GM21723 (cell line): ENCODE measurements around the gene CCNB1.
"Not testable (repeated sequence)": the region's sequence is repeated elsewhere in the genome, so short reads cannot be mapped to it uniquely, and the experiment has no call there.

ENCODE experiments used
- ATAC-seq: cut with Tn5 transposase; IDR thresholded peaks from one replicate; pipeline ENCODE4 v1.9.1; 2021; ENCODE audit warnings: mild to moderate bottlenecking, moderate library complexity; ENCODE audit not compliant: unreplicated experiment

CCNB1 gene

GRCh38 chr5:69166686-69167492, at the start of gene CCNB1:
CCNB1 (plus strand) TSS chr5:69167150; CDS start chr5:69167263, 113 bp downstream.
- ATAC-seq, result peak; percentile 99

GRCh38 chr5:69129413-69129812, 37.5 kb upstream of the CCNB1 start:
- no peak for ATAC-seq

GRCh38 chr5:69130241-69130640, 36.7 kb upstream of the CCNB1 start:
- ATAC-seq, result no peak

- ATAC-seq, result no peak
Measured at GRCh38 chr5:69131304-69131703, 35.6 kb upstream of the CCNB1 start.

- ATAC-seq, result no peak
Measured at GRCh38 chr5:69134126-69134525, 32.8 kb upstream of the CCNB1 start.

GRCh38 chr5:69136293-69136692, 30.7 kb upstream of the CCNB1 start:
- ATAC-seq, result peak; percentile 95

GRCh38 chr5:69137208-69137607, 29.7 kb upstream of the CCNB1 start:
- ATAC-seq, result not testable (repeated sequence)

GRCh38 chr5:69137807-69138206, 29.1 kb upstream of the CCNB1 start:
- ATAC-seq, result no peak

- ATAC-seq, result no peak
Measured at GRCh38 chr5:69138766-69139165, 28.2 kb upstream of the CCNB1 start.

- ATAC-seq, result not testable (repeated sequence)
Measured at GRCh38 chr5:69140239-69140638, 26.7 kb upstream of the CCNB1 start.

GRCh38 chr5:69140827-69141226, 26.1 kb upstream of the CCNB1 start:
- no peak for ATAC-seq

- ATAC-seq, result not testable (repeated sequence)
Measured at GRCh38 chr5:69148576-69148975, 18.4 kb upstream of the CCNB1 start.

- no peak for ATAC-seq
Measured at GRCh38 chr5:69148981-69149675, 17.8 kb upstream of the CCNB1 start.

- ATAC-seq, result no peak
Measured at GRCh38 chr5:69149676-69150010, 17.3 kb upstream of the CCNB1 start.

GRCh38 chr5:69152731-69153130, 14.2 kb upstream of the CCNB1 start:
- no peak for ATAC-seq

- ATAC-seq, result no peak
Measured at GRCh38 chr5:69156456-69156855, 10.5 kb upstream of the CCNB1 start.

GRCh38 chr5:69158039-69158438, 8.9 kb upstream of the CCNB1 start:
- no peak for ATAC-seq

- no peak for ATAC-seq
Measured at GRCh38 chr5:69160651-69161050, 6.3 kb upstream of the CCNB1 start.

- peak; percentile 4 for ATAC-seq
Measured at GRCh38 chr5:69167493-69167855, 524 bp downstream of the CCNB1 start.

GRCh38 chr5:69167929-69168328, 979 bp downstream of the CCNB1 start:
- no peak for ATAC-seq

- ATAC-seq, result no peak
Measured at GRCh38 chr5:69170495-69170894, 3.5 kb downstream of the CCNB1 start.

- no peak for ATAC-seq
Measured at GRCh38 chr5:69170969-69171368, 4.0 kb downstream of the CCNB1 start.
